Measurements from ENCODE around the gene DEGS2.
A peak's percentile ranks its signal among the peaks of the same experiment; 100 is the strongest.

The DEGS2 gene

DNA sequence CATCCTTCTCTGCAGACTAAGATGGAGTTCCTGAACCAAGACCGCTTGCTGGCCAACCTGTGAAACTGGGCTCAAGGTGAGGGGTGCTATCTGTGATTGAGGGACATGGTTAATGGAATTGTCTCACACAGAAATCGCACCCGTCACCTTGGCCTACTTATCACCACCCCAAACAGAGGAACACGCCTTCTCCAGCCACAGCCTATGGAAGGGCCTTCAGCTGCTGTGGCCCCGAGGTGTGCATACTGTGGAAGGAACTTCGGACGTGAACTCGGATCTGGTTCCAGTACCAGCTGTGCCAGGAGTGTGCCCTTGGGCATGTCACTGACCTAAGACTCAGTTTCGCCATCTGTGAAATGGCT is 49.9 kb downstream of the DEGS2 start:
- no peak for DNase-seq

GRCh38 chr14:100108840-100109593 is 50.4 kb downstream of the DEGS2 start:
- DNase-seq = no peak

DNA sequence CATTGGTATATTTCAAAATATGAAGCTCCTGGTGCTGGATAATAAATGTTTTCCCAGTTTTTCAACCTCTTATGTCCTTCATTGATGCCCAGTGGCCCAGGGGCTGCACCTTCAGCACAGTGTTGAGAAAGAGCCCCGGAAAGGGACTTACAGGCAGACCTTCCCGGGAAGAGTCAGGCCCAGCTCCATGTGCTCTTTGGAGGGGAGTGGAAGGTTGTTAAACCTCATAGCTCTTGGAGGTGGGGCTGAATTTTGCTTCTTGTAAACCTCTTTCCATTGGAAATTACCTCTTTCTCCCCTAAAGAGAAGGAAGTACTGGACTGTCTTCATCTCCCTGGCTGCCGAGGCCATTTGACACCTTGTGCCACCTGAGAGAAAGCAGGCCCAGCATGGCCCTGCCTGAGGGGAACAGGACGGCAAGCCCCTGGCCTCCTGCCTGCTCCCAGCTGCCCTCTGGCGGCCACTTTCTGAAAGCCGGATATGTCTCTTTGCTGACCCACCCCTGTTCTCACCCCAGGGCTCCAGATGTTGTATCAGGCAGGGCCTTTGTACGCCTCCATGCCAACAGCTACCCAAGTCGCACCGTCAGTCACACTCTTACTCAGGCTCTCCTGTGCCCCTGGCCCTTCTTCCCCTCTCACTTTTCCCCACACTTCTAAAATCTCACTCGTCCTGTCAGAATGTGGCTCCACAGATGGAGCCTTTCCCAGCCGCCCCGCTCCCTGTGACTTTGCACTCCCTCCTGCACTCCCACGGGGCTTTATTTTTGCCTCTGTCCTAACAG is 51.2 kb downstream of the DEGS2 start:
- peak; percentile 67 for DNase-seq

- no peak for DNase-seq
Observed at GRCh38 chr14:100107236-100107635, 52.2 kb downstream of the DEGS2 start.

GRCh38 chr14:100106250-100107112 is 53.0 kb downstream of the DEGS2 start:
- no peak for DNase-seq

- no peak for DNase-seq
Observed at GRCh38 chr14:100105357-100106169, 53.9 kb downstream of the DEGS2 start.

- peak; percentile 84 for DNase-seq
Observed at GRCh38 chr14:100104523-100105300, 54.7 kb downstream of the DEGS2 start.

- DNase-seq = no peak
Observed at GRCh38 chr14:100104006-100104352, 55.5 kb downstream of the DEGS2 start.

- DNase-seq = no peak
Observed at GRCh38 chr14:100103250-100104005, 56.0 kb downstream of the DEGS2 start.

- DNase-seq = no peak
Observed at GRCh38 chr14:100102156-100102785, 57.2 kb downstream of the DEGS2 start.

DNA sequence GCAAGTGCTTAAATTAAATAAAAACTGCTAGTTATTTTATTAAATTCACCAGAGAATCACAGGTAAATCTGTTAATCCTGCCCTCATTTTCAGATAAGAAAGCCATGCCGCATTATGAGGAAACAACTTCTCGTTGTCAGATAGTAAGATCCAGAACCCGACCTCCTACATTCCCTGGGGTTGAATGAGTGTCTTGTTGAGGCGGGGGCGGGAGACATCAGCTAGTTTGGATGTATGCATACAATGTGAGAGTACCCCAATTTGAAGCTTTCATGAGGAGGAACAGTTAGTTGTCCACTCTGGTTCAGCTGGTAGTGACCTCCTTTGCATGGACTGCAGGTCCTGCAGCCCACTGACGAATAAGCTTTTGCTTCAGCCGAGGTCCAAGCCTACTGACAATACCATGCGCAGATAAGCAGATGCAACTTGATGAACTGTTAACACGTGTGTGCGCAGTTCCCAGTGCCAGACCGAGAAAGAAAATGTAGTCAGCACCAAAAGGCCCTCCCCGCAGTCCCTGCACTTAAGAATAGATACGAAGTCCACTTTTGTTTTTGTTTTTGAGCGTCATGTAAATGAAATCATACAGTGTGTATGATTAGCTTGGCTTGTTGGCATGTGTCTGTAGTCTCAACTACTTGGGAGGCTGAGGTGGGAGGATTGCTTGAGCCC is 59.3 kb downstream of the DEGS2 start:
- DNase-seq = no peak

DNA sequence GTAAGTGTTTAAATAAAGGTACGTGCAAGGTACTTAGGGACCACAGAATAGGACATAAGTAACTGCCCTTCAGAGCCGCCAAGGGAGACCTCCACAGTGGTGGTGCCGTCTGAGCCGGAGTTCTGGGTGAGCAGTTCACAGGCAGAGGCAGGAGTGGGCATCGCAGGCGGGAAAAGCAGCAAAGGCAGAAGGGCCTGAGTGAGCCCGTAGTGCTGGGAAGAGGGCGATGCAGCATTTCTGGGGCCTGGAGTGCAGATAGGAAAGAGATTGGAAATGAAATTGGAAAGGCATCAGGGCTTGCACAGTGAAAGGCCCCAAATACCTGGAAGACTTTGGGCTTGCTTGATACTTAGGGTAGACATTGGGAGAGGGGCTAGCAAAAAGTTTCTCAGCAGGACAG is 61.3 kb downstream of the DEGS2 start:
- no peak for DNase-seq

GRCh38 chr14:100096656-100097055 is 62.8 kb downstream of the DEGS2 start:
- peak; percentile 68 for DNase-seq

Data from EL (cell line).